C4-2B (cell line): ENCODE data around the gene CNOT3.

ENCODE experiments used
- H3K27ac ChIP-seq: fragments of 450-650 bp; 2 replicates; pipeline ENCODE4 v1.5.1; 2017
- ZFX ChIP-seq: fragments of 450-650 bp; IDR thresholded peaks from 2 replicates; pipeline ENCODE4 v1.6.1; 2017
- TF ChIP-seq, protein P1 (sequence below): fragments of 450-650 bp; conservative IDR thresholded peaks from 2 replicates; pipeline ENCODE4 v1.5.1; 2017; ENCODE audit warnings: mild to moderate bottlenecking

The CNOT3 gene

DNA sequence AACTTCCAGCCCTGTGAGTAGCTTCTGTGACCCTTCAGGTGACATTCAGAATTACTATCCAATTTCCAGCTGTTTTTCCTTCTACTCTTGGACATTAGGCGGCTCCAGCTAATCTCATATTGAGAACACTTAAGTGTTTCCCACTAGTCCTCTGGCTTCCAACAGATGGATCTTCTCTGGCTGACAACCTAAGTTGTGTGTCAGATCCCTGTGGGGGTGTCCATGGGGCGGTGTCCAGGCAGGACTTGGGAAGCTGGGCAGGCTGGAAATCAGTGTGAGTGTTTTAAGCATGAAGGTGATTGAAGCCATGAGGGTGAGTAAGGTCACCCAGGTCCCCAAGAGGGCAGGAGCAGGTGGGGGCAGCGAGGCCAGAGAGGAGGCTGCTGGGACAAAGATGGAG, 10.1 kb downstream of the CNOT3 start:
- no peak for TF ChIP-seq ZFX
- TF ChIP-seq, protein P1, sequence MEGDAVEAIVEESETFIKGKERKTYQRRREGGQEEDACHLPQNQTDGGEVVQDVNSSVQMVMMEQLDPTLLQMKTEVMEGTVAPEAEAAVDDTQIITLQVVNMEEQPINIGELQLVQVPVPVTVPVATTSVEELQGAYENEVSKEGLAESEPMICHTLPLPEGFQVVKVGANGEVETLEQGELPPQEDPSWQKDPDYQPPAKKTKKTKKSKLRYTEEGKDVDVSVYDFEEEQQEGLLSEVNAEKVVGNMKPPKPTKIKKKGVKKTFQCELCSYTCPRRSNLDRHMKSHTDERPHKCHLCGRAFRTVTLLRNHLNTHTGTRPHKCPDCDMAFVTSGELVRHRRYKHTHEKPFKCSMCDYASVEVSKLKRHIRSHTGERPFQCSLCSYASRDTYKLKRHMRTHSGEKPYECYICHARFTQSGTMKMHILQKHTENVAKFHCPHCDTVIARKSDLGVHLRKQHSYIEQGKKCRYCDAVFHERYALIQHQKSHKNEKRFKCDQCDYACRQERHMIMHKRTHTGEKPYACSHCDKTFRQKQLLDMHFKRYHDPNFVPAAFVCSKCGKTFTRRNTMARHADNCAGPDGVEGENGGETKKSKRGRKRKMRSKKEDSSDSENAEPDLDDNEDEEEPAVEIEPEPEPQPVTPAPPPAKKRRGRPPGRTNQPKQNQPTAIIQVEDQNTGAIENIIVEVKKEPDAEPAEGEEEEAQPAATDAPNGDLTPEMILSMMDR: no peak
- no peak overlapping the region for H3K27ac ChIP-seq

DNA sequence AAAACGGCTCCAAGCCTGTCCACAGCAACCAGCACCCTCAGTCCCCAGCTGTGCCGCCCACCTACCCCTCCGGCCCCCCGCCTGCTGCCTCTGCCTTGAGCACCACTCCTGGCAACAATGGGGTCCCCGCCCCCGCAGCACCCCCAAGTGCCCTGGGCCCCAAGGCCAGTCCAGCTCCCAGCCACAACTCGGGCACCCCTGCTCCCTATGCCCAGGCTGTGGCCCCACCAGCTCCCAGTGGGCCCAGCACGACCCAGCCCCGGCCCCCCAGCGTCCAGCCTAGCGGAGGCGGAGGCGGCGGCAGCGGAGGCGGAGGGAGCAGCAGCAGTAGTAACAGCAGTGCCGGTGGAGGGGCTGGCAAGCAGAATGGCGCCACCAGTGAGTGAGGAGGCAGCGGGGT, 10.6 kb downstream of the CNOT3 start:
- TF ChIP-seq, protein P1: no peak
- no peak for TF ChIP-seq ZFX
- H3K27ac ChIP-seq: no peak overlapping the region

DNA sequence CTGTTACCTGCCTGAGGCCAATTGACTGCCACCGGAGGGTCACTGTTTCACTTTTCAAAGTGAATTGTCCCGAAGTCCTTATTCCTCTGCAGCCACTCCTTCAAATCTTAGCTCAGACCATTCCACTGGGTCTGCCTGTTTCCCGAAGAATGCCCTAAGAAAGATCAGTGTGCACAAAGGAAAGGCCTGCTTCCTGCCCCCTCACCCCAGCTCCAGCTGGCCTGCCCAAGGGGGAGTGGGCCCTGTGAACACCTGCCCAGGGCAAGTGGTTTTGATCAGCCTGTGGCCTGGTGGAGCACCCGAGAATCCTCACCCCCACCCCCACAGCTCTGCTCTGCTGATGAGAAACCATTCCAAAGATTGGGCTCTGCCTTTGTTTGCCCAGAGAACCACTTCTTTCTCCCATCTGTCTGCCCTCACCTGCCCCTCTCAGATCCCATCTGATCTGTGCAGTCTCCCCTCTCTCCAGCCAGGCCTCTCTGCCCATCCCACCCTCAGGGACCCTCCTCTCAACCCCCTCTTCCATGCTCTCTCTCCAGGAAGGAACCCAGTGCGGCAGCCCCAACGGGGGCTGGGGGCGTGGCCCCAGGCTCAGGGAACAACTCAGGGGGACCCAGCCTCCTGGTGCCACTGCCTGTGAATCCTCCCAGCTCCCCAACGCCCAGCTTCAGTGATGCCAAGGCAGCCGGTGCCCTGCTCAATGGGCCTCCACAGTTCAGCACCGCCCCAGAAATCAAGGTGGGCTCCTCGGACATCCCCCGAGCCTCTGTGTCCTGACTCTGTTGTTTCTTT, 11.7 kb downstream of the CNOT3 start:
- H3K27ac ChIP-seq: no peak overlapping the region
- TF ChIP-seq, protein P1: no peak
- TF ChIP-seq ZFX: no peak

DNA sequence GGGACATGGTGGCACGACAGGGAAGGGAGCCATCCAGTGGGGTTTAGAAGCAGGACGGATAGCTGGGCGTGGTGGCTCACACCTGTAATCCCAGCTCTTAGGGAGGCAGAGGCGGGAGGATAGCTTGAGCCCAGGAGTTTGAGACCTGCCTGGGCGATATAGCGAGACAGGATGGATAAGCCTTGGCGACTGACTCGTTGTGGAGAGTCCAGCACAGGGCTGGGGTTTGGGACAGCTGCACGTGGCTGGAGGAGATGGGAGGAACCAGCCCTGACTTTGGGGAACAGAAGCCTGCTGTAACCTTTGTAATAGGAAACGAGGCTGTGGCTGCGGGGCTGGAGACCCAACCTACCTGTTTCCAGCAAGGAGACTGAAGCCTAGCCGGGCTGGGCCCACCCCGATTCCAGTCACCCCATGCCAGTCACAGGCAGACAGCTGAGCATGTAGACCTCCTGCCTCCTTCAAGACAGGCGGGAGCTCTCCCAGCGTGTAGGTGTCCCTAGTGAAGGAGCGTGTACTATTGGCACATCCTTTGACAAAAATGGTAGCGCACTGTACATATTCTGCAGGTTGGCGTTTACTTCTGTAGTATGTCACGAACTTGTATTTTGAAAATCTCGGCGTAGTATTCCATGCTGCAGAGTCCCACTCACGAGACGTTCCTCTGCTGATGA, 13.9 kb downstream of the CNOT3 start:
- no peak for TF ChIP-seq ZFX
- TF ChIP-seq, protein P1: no peak
- H3K27ac ChIP-seq: no peak overlapping the region

DNA sequence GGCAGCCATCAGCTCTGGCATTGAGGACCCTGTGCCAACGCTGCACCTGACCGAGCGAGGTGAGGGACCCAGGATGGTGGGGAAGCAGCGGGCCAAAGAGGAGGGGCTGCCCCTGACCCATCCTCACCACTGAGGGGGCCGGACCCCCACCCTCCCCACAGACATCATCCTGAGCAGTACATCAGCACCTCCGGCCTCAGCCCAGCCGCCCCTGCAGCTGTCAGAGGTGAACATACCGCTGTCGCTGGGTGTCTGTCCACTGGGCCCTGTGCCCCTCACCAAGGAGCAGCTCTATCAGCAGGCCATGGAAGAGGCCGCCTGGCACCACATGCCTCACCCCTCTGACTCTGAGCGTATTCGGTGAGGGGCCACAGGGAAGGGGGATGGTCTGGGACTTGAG, 14.7 kb downstream of the CNOT3 start:
- no peak for TF ChIP-seq ZFX
- TF ChIP-seq, protein P1: no peak
- H3K27ac ChIP-seq: no peak overlapping the region

DNA sequence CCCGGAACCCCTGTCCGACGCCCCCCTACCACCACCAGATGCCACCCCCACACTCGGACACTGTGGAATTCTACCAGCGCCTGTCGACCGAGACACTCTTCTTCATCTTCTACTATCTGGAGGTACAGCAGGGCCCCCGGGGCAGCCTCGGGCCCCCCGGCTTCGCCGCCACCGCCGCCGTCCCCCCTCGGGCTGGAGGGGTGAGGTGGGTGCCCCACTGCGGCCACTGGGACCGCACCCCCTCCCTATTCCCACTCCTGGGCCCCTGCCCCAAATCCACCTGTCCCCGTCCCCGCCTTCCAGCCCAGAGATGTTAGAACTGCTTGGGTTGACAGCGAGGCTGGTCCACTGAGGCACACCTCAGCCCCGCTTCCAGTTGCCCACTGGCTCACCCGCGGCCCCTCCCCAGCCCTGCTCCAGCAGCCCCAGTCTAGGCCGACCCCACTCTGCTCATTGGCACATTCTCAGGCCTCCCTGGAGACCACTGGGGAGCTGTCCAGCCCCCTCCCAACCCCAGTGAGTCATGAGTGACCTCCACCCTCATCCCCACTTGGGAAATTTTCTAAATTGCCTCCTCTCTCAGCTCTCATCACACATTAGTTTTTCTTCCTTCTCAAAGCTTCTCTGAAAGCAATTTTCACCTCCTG, 15.4 kb downstream of the CNOT3 start:
- TF ChIP-seq ZFX: no peak
- TF ChIP-seq, protein P1: no peak
- no peak overlapping the region for H3K27ac ChIP-seq
